ENCODE measurements around the gene CAMK1D. TPM values are rescaled to one million over a fixed set of nuclear protein-coding genes. Genes with fewer than 3 reads are reported as not detected.

Gene CAMK1D
- total RNA-seq, 1 donor from 2014 or later: 22.5 TPM

GRCh38 chr10:12877150-12877549 lies 527.8 kb downstream of the CAMK1D start:
- Histone ChIP-seq H3K36me3 (no peaks in the 10 kb centered on the region), H3K4me1 (no peaks in the 10 kb centered on the region), H3K27ac (no peak overlapping the region), H3K4me3 (no peak overlapping the region), H3K9me3 (no peaks in the 10 kb centered on the region), H3K27me3 (ENCODE audit: low read depth) (no peaks in the 10 kb centered on the region)
- no peak for TF ChIP-seq CTCF (IDR thresholded peaks at IDR 0.05)
- no peak for ATAC-seq
- intact Hi-C loops (cut with DNase I): no loop called here
- no peak for DNase-seq

GRCh38 chr10:12880423-12880822 lies 531.1 kb downstream of the CAMK1D start:
- ATAC-seq: no peak
- no peak for TF ChIP-seq CTCF (IDR thresholded peaks at IDR 0.05)
- no peaks in the 10 kb centered on the region for H3K4me1 ChIP-seq
- no peaks in the 10 kb centered on the region for H3K9me3 ChIP-seq
- no peaks in the 10 kb centered on the region for H3K27me3 ChIP-seq (ENCODE audit: low read depth)
- H3K27ac ChIP-seq: no peak overlapping the region
- intact Hi-C loops (cut with DNase I): no loop called here
- H3K4me3 ChIP-seq: no peak overlapping the region
- no peaks in the 10 kb centered on the region for H3K36me3 ChIP-seq
- DNase-seq: no peak

GRCh38 chr10:12884851-12885250 lies 535.5 kb downstream of the CAMK1D start:
- no peak overlapping the region for H3K27ac ChIP-seq
- no peaks in the 10 kb centered on the region for H3K4me1 ChIP-seq
- no peak overlapping the region for H3K4me3 ChIP-seq
- no peaks in the 10 kb centered on the region for H3K36me3 ChIP-seq
- H3K9me3 ChIP-seq: no peaks in the 10 kb centered on the region
- H3K27me3 ChIP-seq (ENCODE audit: low read depth): no peaks in the 10 kb centered on the region
- DNase-seq (no peak), ATAC-seq (no peak)
- intact Hi-C loops (cut with DNase I): no loop called here
- no peak for TF ChIP-seq CTCF (IDR thresholded peaks at IDR 0.05)

Small RNA genes within 50 kb of the gene (microRNA-seq; reads per million reads assigned to microRNA genes)
- gene MIR4480 (ENCODE audit: borderline number of aligned reads) (not detected), gene MIR4481 (ENCODE audit: borderline number of aligned reads) (not detected), gene MIR548Q (ENCODE audit: borderline number of aligned reads) (not detected)

Other genes starting within 250 kb of the CAMK1D start
- 5.3 TPM for gene SEC61A2, start 219.9 kb upstream of the CAMK1D start, total RNA-seq
- 43.3 TPM for gene NUDT5, start 153.7 kb upstream of the CAMK1D start, total RNA-seq
- gene CDC123, start 153.4 kb upstream of the CAMK1D start, total RNA-seq: 43.7 TPM